ENCODE measurements around the gene ZNF554. TPM values are rescaled to one million over a fixed set of nuclear protein-coding genes. Genes with fewer than 3 reads are reported as not detected.

ZNF554 gene
- total and polyA plus RNA-seq, 2 of the 8 experiments (the other 6 are each of a cell fraction or from before 2014, with no cell fraction given): 1.8 to 5.7 TPM

GRCh38 chr19:2827022-2827421 lies 7.4 kb downstream of the ZNF554 start (continued):
- TF ChIP-seq ZNF274 (IDR thresholded peaks at IDR 0.05; ENCODE audit: borderline replicate concordance, extremely low read depth, low read length): no peak
- no peak for TF ChIP-seq CREB1 (IDR thresholded peaks at IDR 0.05)
- TF ChIP-seq, protein P1, sequence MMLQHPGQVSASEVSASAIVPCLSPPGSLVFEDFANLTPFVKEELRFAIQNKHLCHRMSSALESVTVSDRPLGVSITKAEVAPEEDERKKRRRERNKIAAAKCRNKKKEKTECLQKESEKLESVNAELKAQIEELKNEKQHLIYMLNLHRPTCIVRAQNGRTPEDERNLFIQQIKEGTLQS (IDR thresholded peaks at IDR 0.05; ENCODE audit: insufficient read depth, low read depth, low read length): no peak
- no peak for TF ChIP-seq BACH1 (IDR thresholded peaks at IDR 0.05; ENCODE audit: low read length)
- TF ChIP-seq EGR1 (IDR thresholded peaks at IDR 0.05; ENCODE audit: borderline replicate concordance, low read depth, low read length): no peak
- TF ChIP-seq NANOG (IDR thresholded peaks at IDR 0.05; ENCODE audit: insufficient read depth, low read depth, low read length, poor library complexity, severe bottlenecking): no peak
- TF ChIP-seq, protein P2, sequence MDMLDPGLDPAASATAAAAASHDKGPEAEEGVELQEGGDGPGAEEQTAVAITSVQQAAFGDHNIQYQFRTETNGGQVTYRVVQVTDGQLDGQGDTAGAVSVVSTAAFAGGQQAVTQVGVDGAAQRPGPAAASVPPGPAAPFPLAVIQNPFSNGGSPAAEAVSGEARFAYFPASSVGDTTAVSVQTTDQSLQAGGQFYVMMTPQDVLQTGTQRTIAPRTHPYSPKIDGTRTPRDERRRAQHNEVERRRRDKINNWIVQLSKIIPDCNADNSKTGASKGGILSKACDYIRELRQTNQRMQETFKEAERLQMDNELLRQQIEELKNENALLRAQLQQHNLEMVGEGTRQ (IDR thresholded peaks at IDR 0.05; ENCODE audit: low read length): no peak
- no peak for TF ChIP-seq BCL11A (IDR thresholded peaks at IDR 0.05; ENCODE audit: low read depth in 2 of 2, low read length in 2 of 2)
- no peak for TF ChIP-seq SRF (IDR thresholded peaks at IDR 0.05; ENCODE audit: low read depth, low read length)
- no peak for TF ChIP-seq SP1 (IDR thresholded peaks at IDR 0.05; ENCODE audit: low read depth, low read length)
- no peak for TF ChIP-seq POU5F1 (IDR thresholded peaks at IDR 0.05; ENCODE audit: low read depth, low read length)
- TF ChIP-seq RAD21 (IDR thresholded peaks at IDR 0.05 in 1 of 2, conservative IDR thresholded peaks at IDR 0.05 in 1 of 2; ENCODE audit: low read depth in 2 of 2, low read length in 2 of 2): no peak
- TF ChIP-seq TEAD4 (IDR thresholded peaks at IDR 0.05; ENCODE audit: low read depth, low read length): no peak
- TF ChIP-seq NRF1 (IDR thresholded peaks at IDR 0.05; ENCODE audit: low read depth, low read length): no peak
- TF ChIP-seq SIX5 (IDR thresholded peaks at IDR 0.05; ENCODE audit: low read depth, low read length): no peak
